ENCODE data around the gene NELL2. TPM values are rescaled to one million over a fixed set of nuclear protein-coding genes. Genes with fewer than 3 reads are reported as not detected.

Gene NELL2
- total and polyA plus RNA-seq, 2 donors, result 4.5 to 8.4 TPM

- Histone ChIP-seq H3K27me3 (ENCODE audit: control insufficient read depth in 2 of 2, insufficient read depth in 1 of 2, low read length in 1 of 2) (no peaks in the 10 kb centered on the region), H3K36me3 (ENCODE audit: control insufficient read depth in 2 of 2, insufficient read depth in 2 of 2, low read length in 1 of 2) (no peaks in the 10 kb centered on the region), H3K9me3 (ENCODE audit: control insufficient read depth in 2 of 2, insufficient read depth in 1 of 2, low read length in 1 of 2) (no peaks in the 10 kb centered on the region), H3K4me1 (ENCODE audit: control insufficient read depth in 2 of 2, insufficient read depth in 2 of 2, low read length in 2 of 2) (no peaks in the 10 kb centered on the region), H3K27ac (ENCODE audit: low read depth in 1 of 2, low read length in 1 of 2) (no peak overlapping the region), H3K4me3 (ENCODE audit: low read length in 2 of 2) (no peak overlapping the region)
- 93% methylated on average over 3 of the region's 3 CpGs for WGBS
- DNase-seq (ENCODE audit: low read depth in 6 of 9, low spot score in 9 of 9), result no peak
Measured at GRCh38 chr12:44817687-44818086, 58.4 kb downstream of the NELL2 start.

GRCh38 chr12:44816446-44817017 is 59.6 kb downstream of the NELL2 start:
- Histone ChIP-seq H3K27me3 (ENCODE audit: control insufficient read depth in 2 of 2, insufficient read depth in 1 of 2, low read length in 1 of 2) (no peaks in the 10 kb centered on the region), H3K4me1 (ENCODE audit: control insufficient read depth in 2 of 2, insufficient read depth in 2 of 2, low read length in 2 of 2) (no peaks in the 10 kb centered on the region), H3K4me3 (ENCODE audit: low read length in 2 of 2) (no peak overlapping the region), H3K27ac (ENCODE audit: low read depth in 1 of 2, low read length in 1 of 2) (no peak overlapping the region), H3K9me3 (ENCODE audit: control insufficient read depth in 2 of 2, insufficient read depth in 1 of 2, low read length in 1 of 2) (no peaks in the 10 kb centered on the region), H3K36me3 (ENCODE audit: control insufficient read depth in 2 of 2, insufficient read depth in 2 of 2, low read length in 1 of 2) (no peaks in the 10 kb centered on the region)
- 94% methylated on average over 4 of the region's 4 CpGs for WGBS
- DNase-seq (ENCODE audit: low read depth in 6 of 9, low spot score in 9 of 9), result no peak

GRCh38 chr12:44812062-44812461 is 64.1 kb downstream of the NELL2 start:
- WGBS, result 95% methylated on average over 1 of the region's 1 CpG

GRCh38 chr12:44804068-44804467 is 72.0 kb downstream of the NELL2 start:
- DNase-seq (ENCODE audit: low read depth in 6 of 9, low spot score in 9 of 9), result no peak
- Histone ChIP-seq H3K4me1 (ENCODE audit: control insufficient read depth in 2 of 2, insufficient read depth in 2 of 2, low read length in 2 of 2) (no peaks in the 10 kb centered on the region), H3K27me3 (ENCODE audit: control insufficient read depth in 2 of 2, insufficient read depth in 1 of 2, low read length in 1 of 2) (no peaks in the 10 kb centered on the region), H3K27ac (ENCODE audit: low read depth in 1 of 2, low read length in 1 of 2) (no peak overlapping the region), H3K9me3 (ENCODE audit: control insufficient read depth in 2 of 2, insufficient read depth in 1 of 2, low read length in 1 of 2) (no peaks in the 10 kb centered on the region), H3K36me3 (ENCODE audit: control insufficient read depth in 2 of 2, insufficient read depth in 2 of 2, low read length in 1 of 2) (no peaks in the 10 kb centered on the region), H3K4me3 (ENCODE audit: low read length in 2 of 2) (no peak overlapping the region)

More at GRCh38 chr12:44812062-44812461, 64.1 kb downstream of the NELL2 start:
- Histone ChIP-seq H3K27me3 (ENCODE audit: control insufficient read depth in 2 of 2, insufficient read depth in 1 of 2, low read length in 1 of 2) (no peaks in the 10 kb centered on the region), H3K27ac (ENCODE audit: low read depth in 1 of 2, low read length in 1 of 2) (no peak overlapping the region), H3K4me3 (ENCODE audit: low read length in 2 of 2) (no peak overlapping the region), H3K4me1 (ENCODE audit: control insufficient read depth in 2 of 2, insufficient read depth in 2 of 2, low read length in 2 of 2) (no peaks in the 10 kb centered on the region), H3K9me3 (ENCODE audit: control insufficient read depth in 2 of 2, insufficient read depth in 1 of 2, low read length in 1 of 2) (no peaks in the 10 kb centered on the region), H3K36me3 (ENCODE audit: control insufficient read depth in 2 of 2, insufficient read depth in 2 of 2, low read length in 1 of 2) (no peaks in the 10 kb centered on the region)
- DNase-seq (ENCODE audit: low read depth in 6 of 9, low spot score in 9 of 9), result peak in 3 of 9 donors; percentile 13 to 49 (median 18)

GRCh38 chr12:44795970-44796369 is 80.1 kb downstream of the NELL2 start:
- DNase-seq (ENCODE audit: low read depth in 6 of 9, low spot score in 9 of 9), result no peak
- Histone ChIP-seq H3K27ac (ENCODE audit: low read depth in 1 of 2, low read length in 1 of 2) (no peak overlapping the region), H3K9me3 (ENCODE audit: control insufficient read depth in 2 of 2, insufficient read depth in 1 of 2, low read length in 1 of 2) (no peaks in the 10 kb centered on the region), H3K27me3 (ENCODE audit: control insufficient read depth in 2 of 2, insufficient read depth in 1 of 2, low read length in 1 of 2) (no peaks in the 10 kb centered on the region), H3K36me3 (ENCODE audit: control insufficient read depth in 2 of 2, insufficient read depth in 2 of 2, low read length in 1 of 2) (no peaks in the 10 kb centered on the region), H3K4me3 (ENCODE audit: low read length in 2 of 2) (no peak overlapping the region), H3K4me1 (ENCODE audit: control insufficient read depth in 2 of 2, insufficient read depth in 2 of 2, low read length in 2 of 2) (no peaks in the 10 kb centered on the region)

GRCh38 chr12:44788731-44789130 is 87.4 kb downstream of the NELL2 start:
- H3K27ac ChIP-seq (ENCODE audit: low read depth in 1 of 2, low read length in 1 of 2), result no peak overlapping the region
- H3K27me3 ChIP-seq (ENCODE audit: control insufficient read depth in 2 of 2, insufficient read depth in 1 of 2, low read length in 1 of 2), result no peaks in the 10 kb centered on the region
- H3K4me1 ChIP-seq (ENCODE audit: control insufficient read depth in 2 of 2, insufficient read depth in 2 of 2, low read length in 2 of 2), result no peaks in the 10 kb centered on the region
- H3K9me3 ChIP-seq (ENCODE audit: control insufficient read depth in 2 of 2, insufficient read depth in 1 of 2, low read length in 1 of 2), result no peaks in the 10 kb centered on the region
- no peak for DNase-seq (ENCODE audit: low read depth in 6 of 9, low spot score in 9 of 9)
- WGBS, result 83% methylated on average over 4 of the region's 4 CpGs
- no peaks in the 10 kb centered on the region for H3K36me3 ChIP-seq (ENCODE audit: control insufficient read depth in 2 of 2, insufficient read depth in 2 of 2, low read length in 1 of 2)
- no peak overlapping the region for H3K4me3 ChIP-seq (ENCODE audit: low read length in 2 of 2)

- Histone ChIP-seq H3K4me1 (ENCODE audit: control insufficient read depth in 2 of 2, insufficient read depth in 2 of 2, low read length in 2 of 2) (no peaks in the 10 kb centered on the region), H3K27me3 (ENCODE audit: control insufficient read depth in 2 of 2, insufficient read depth in 1 of 2, low read length in 1 of 2) (no peaks in the 10 kb centered on the region), H3K9me3 (ENCODE audit: control insufficient read depth in 2 of 2, insufficient read depth in 1 of 2, low read length in 1 of 2) (no peaks in the 10 kb centered on the region), H3K4me3 (ENCODE audit: low read length in 2 of 2) (no peak overlapping the region), H3K36me3 (ENCODE audit: control insufficient read depth in 2 of 2, insufficient read depth in 2 of 2, low read length in 1 of 2) (no peaks in the 10 kb centered on the region), H3K27ac (ENCODE audit: low read depth in 1 of 2, low read length in 1 of 2) (no peak overlapping the region)
- DNase-seq (ENCODE audit: low read depth in 6 of 9, low spot score in 9 of 9), result no peak
- WGBS, result 93% methylated on average over 2 of the region's 2 CpGs
Measured at GRCh38 chr12:44780221-44780790, 95.8 kb downstream of the NELL2 start.

- WGBS, result 93% methylated on average over 6 of the region's 6 CpGs
- DNase-seq (ENCODE audit: low read depth in 6 of 9, low spot score in 9 of 9), result no peak
Measured at GRCh38 chr12:44779766-44780165, 96.3 kb downstream of the NELL2 start.

GRCh38 chr12:44778863-44779262 is 97.3 kb downstream of the NELL2 start:
- Histone ChIP-seq H3K36me3 (ENCODE audit: control insufficient read depth in 2 of 2, insufficient read depth in 2 of 2, low read length in 1 of 2) (no peaks in the 10 kb centered on the region), H3K27ac (ENCODE audit: low read depth in 1 of 2, low read length in 1 of 2) (no peak overlapping the region), H3K4me3 (ENCODE audit: low read length in 2 of 2) (no peak overlapping the region), H3K27me3 (ENCODE audit: control insufficient read depth in 2 of 2, insufficient read depth in 1 of 2, low read length in 1 of 2) (no peaks in the 10 kb centered on the region), H3K4me1 (ENCODE audit: control insufficient read depth in 2 of 2, insufficient read depth in 2 of 2, low read length in 2 of 2) (no peaks in the 10 kb centered on the region), H3K9me3 (ENCODE audit: control insufficient read depth in 2 of 2, insufficient read depth in 1 of 2, low read length in 1 of 2) (no peaks in the 10 kb centered on the region)
- DNase-seq (ENCODE audit: low read depth in 6 of 9, low spot score in 9 of 9), result no peak
- 93% methylated on average over 1 of the region's 1 CpG for WGBS

More at GRCh38 chr12:44779766-44780165, 96.3 kb downstream of the NELL2 start:
- Histone ChIP-seq H3K9me3 (ENCODE audit: control insufficient read depth in 2 of 2, insufficient read depth in 1 of 2, low read length in 1 of 2) (no peaks in the 10 kb centered on the region), H3K27me3 (ENCODE audit: control insufficient read depth in 2 of 2, insufficient read depth in 1 of 2, low read length in 1 of 2) (no peaks in the 10 kb centered on the region), H3K27ac (ENCODE audit: low read depth in 1 of 2, low read length in 1 of 2) (no peak overlapping the region), H3K36me3 (ENCODE audit: control insufficient read depth in 2 of 2, insufficient read depth in 2 of 2, low read length in 1 of 2) (no peaks in the 10 kb centered on the region), H3K4me3 (ENCODE audit: low read length in 2 of 2) (no peak overlapping the region), H3K4me1 (ENCODE audit: control insufficient read depth in 2 of 2, insufficient read depth in 2 of 2, low read length in 2 of 2) (no peaks in the 10 kb centered on the region)
